Small intestine (tissue), 7 donors: Measurements from ENCODE around the gene FNIP1. TPM values are rescaled to one million over a fixed set of nuclear protein-coding genes. Genes with fewer than 3 reads are reported as not detected.

Source experiments
- DNase-seq, 2 donors: peaks; one replicate each; pipeline versions ENCODE4 v3.0.0 to v3.0.0-alpha.2; 2013
- FAIRE-seq: peaks from 2 replicates; lab custom pipeline; 2012; peaks lifted over from hg19 to GRCh38; lab: Jason Lieb, UNC
- H3K27ac ChIP-seq, 3 donors: one replicate each; pipeline ENCODE4 v1.5.1; 2013; ENCODE audit warnings: low read length in 2 of 3, mild to moderate bottlenecking in 2 of 3, control low read depth in 1 of 3, inconsistent platforms in 1 of 3, low read depth in 1 of 3, moderate library complexity in 1 of 3
- H3K27me3 ChIP-seq, 3 donors: one replicate each; pipeline ENCODE4 v1.6.1; 2013; ENCODE audit warnings: low read length in 3 of 3, inconsistent platforms in 1 of 3; ENCODE audit not compliant: control insufficient read depth in 3 of 3, insufficient read depth in 3 of 3
- H3K36me3 ChIP-seq, 3 donors: one replicate each; pipeline ENCODE4 v1.6.1; 2013; ENCODE audit warnings: low read length in 3 of 3, inconsistent platforms in 1 of 3, low read depth in 1 of 3, mild to moderate bottlenecking in 1 of 3, moderate library complexity in 1 of 3; ENCODE audit not compliant: control insufficient read depth in 3 of 3, insufficient read depth in 2 of 3
- H3K4me1 ChIP-seq, 3 donors: one replicate each; pipeline ENCODE4 v1.6.1; 2013; ENCODE audit warnings: low read length in 2 of 3, inconsistent platforms in 1 of 3, low read depth in 1 of 3, mild to moderate bottlenecking in 1 of 3, moderate library complexity in 1 of 3; ENCODE audit not compliant: control insufficient read depth in 3 of 3, insufficient read depth in 2 of 3
- H3K4me3 ChIP-seq, 3 donors: one replicate each; pipeline ENCODE4 v1.5.1; 2013; ENCODE audit warnings: low read length in 3 of 3, control low read depth in 1 of 3, inconsistent platforms in 1 of 3, low read depth in 1 of 3, mild to moderate bottlenecking in 1 of 3, moderate library complexity in 1 of 3
- H3K9me3 ChIP-seq, 2 donors: one replicate each; pipeline ENCODE4 v1.6.1; 2013; ENCODE audit warnings: low read depth in 1 of 2, low read length in 1 of 2; ENCODE audit not compliant: control insufficient read depth in 2 of 2, insufficient read depth in 1 of 2
- WGBS, 3 donors: extraction: QIAGEN DNeasy Blood & Tissue Kit; methylation state at CpG; one replicate each; pipeline ENCODE4 v1.1.7; 2013; 5-methylcytosine and 5-hydroxymethylcytosine counted together
- polyA plus RNA-seq, 4 donors: library from polyadenylated mRNA; stranded (reverse) in 3 of 4; unstranded in 1 of 4; fragments of 200-250 nt in 3 of 4; fragments of 120-200 nt in 1 of 4; gene quantifications; one replicate each; pipeline versions ENCODE4 v1.2.1 to v1.2.3, GENCODE V29; 2013
- donor health status: healthy with polysubstance abuse.
- donor health status: control.
- donor health status: control.
- donor health status: Bipolar disorder and iron deficiency.
- donor health status: healthy.

Gene FNIP1
- polyA plus RNA-seq, 4 donors, result 4.7 to 21.9 (median 5.7) TPM

- Histone ChIP-seq H3K27ac (no peak overlapping the region), H3K4me1 (no peaks in the 10 kb centered on the region), H3K36me3 (peaks cover 5 to 26% (median 14%) of the 10 kb centered on the region in 3 donors), H3K4me3 (no peak overlapping the region), H3K9me3 (no peaks in the 10 kb centered on the region), H3K27me3 (no peaks in the 10 kb centered on the region)
- 79 to 91% (median 85%) methylated on average over 3 of the region's 3 CpGs for WGBS, 3 donors
- FAIRE-seq (no peak), DNase-seq (no peak)
These were observed 147.7 kb downstream of the FNIP1 start for GRCh38 chr5:131649161-131649560.

- FAIRE-seq, result no peak
- Histone ChIP-seq H3K27me3 (no peaks in the 10 kb centered on the region), H3K27ac (no peak overlapping the region), H3K4me3 (no peak overlapping the region), H3K4me1 (no peaks in the 10 kb centered on the region), H3K9me3 (no peaks in the 10 kb centered on the region), H3K36me3 (peaks cover 5 to 17% (median 10%) of the 10 kb centered on the region in 3 donors)
- no peak for DNase-seq
- WGBS, 3 donors, result 83 to 88% (median 88%) methylated on average over 10 of the region's 10 CpGs
These were observed 149.6 kb downstream of the FNIP1 start for GRCh38 chr5:131647048-131647769.

GRCh38 chr5:131644822-131645221, 152.0 kb downstream of the FNIP1 start:
- FAIRE-seq (no peak), DNase-seq (no peak)
- H3K4me1 ChIP-seq, result no peaks in the 10 kb centered on the region
- H3K27me3 ChIP-seq, result no peaks in the 10 kb centered on the region
- H3K27ac ChIP-seq, result no peak overlapping the region
- no peak overlapping the region for H3K4me3 ChIP-seq
- peaks cover 0 to 10% (median 3%) of the 10 kb centered on the region in 3 donors for H3K36me3 ChIP-seq
- WGBS, 3 donors, result 90 to 94% (median 92%) methylated on average over 7 of the region's 7 CpGs
- no peaks in the 10 kb centered on the region for H3K9me3 ChIP-seq

- DNase-seq (no peak), FAIRE-seq (no peak)
- no peaks in the 10 kb centered on the region for H3K4me1 ChIP-seq
- H3K27me3 ChIP-seq, result no peaks in the 10 kb centered on the region
- H3K36me3 ChIP-seq, result peaks cover 0 to 10% (median 3%) of the 10 kb centered on the region in 3 donors
- 85 to 97% (median 94%) methylated on average over 1 of the region's 1 CpG for WGBS, 3 donors
- H3K27ac ChIP-seq, result no peak overlapping the region
- no peak overlapping the region for H3K4me3 ChIP-seq
- H3K9me3 ChIP-seq, result no peaks in the 10 kb centered on the region
These were observed 152.4 kb downstream of the FNIP1 start for GRCh38 chr5:131644370-131644769.

- no peak for FAIRE-seq
- 92 to 100% (median 93%) methylated on average over 1 of the region's 1 CpG for WGBS, 3 donors
- Histone ChIP-seq H3K4me1 (no peaks in the 10 kb centered on the region), H3K27me3 (no peaks in the 10 kb centered on the region), H3K9me3 (no peaks in the 10 kb centered on the region), H3K27ac (no peak overlapping the region), H3K36me3 (peaks cover 0 to 3% (median 2%) of the 10 kb centered on the region in 3 donors), H3K4me3 (no peak overlapping the region)
- DNase-seq, result no peak
These were observed 155.3 kb downstream of the FNIP1 start for GRCh38 chr5:131641494-131641893.

GRCh38 chr5:131640043-131640856, 156.6 kb downstream of the FNIP1 start:
- H3K9me3 ChIP-seq, result no peaks in the 10 kb centered on the region
- no peak for FAIRE-seq
- H3K27ac ChIP-seq, result no peak overlapping the region
- no peaks in the 10 kb centered on the region for H3K4me1 ChIP-seq
- 66 to 71% (median 68%) methylated on average over 5 of the region's 5 CpGs for WGBS, 3 donors
- no peak for DNase-seq
- no peak overlapping the region for H3K4me3 ChIP-seq
- no peaks in the 10 kb centered on the region for H3K27me3 ChIP-seq
- peaks cover 0 to 3% (median 0%) of the 10 kb centered on the region in 3 donors for H3K36me3 ChIP-seq

GRCh38 chr5:131639148-131639547, 157.7 kb downstream of the FNIP1 start:
- Histone ChIP-seq H3K4me1 (no peaks in the 10 kb centered on the region), H3K27ac (no peak overlapping the region), H3K9me3 (no peaks in the 10 kb centered on the region), H3K27me3 (no peaks in the 10 kb centered on the region), H3K36me3 (no peaks in the 10 kb centered on the region), H3K4me3 (no peak overlapping the region)
- no peak for FAIRE-seq
- no peak for DNase-seq

GRCh38 chr5:131637694-131638093, 159.1 kb downstream of the FNIP1 start:
- no peak for FAIRE-seq
- Histone ChIP-seq H3K4me1 (peaks cover 0 to 4% (median 0%) of the 10 kb centered on the region in 3 donors), H3K9me3 (no peaks in the 10 kb centered on the region), H3K27me3 (no peaks in the 10 kb centered on the region), H3K27ac (no peak overlapping the region), H3K4me3 (no peak overlapping the region), H3K36me3 (no peaks in the 10 kb centered on the region)
- no peak for DNase-seq
- 79 to 82% (median 81%) methylated on average over 4 of the region's 4 CpGs for WGBS, 3 donors
